A673 (cell line): Measurements from ENCODE around the gene PMM2. TPM values are rescaled to one million over a fixed set of nuclear protein-coding genes. Genes with fewer than 3 reads are reported as not detected.

Experiments used
- BruUV-seq: library from RNA; stranded (reverse); fragments of 400-500 nt; replicated peaks from 2 replicates; lab custom pipeline; 2021; lab: Mats Ljungman, UMichigan
- CTCF ChIA-PET: fragments of 300-600 bp; sonication (Branson Sonifier 250); formaldehyde crosslinking; loops from one replicate; lab custom pipeline; 2022; ENCODE audit warnings: antibody characterized with exemption; lab: Charles Lee
- POLR2A ChIA-PET: fragments of 300-600 bp; sonication (Branson Sonifier 250); formaldehyde crosslinking; loops from one replicate; lab custom pipeline; 2022; ENCODE audit warnings: antibody characterized with exemption; ENCODE audit not compliant: low non-redundant PET; lab: Charles Lee
- DNase-seq: peaks from one replicate; pipeline ENCODE4 v3.0.0-alpha.2; 2015; ENCODE audit warnings: low spot score
- H3K27ac ChIP-seq: fragments of 200-600 bp; sonication (generic); 2 replicates; pipeline ENCODE4 v1.5.1; 2016; ENCODE audit warnings: mixed run types, low read depth, mild to moderate bottlenecking, mixed read lengths, antibody characterized with exemption, low read length; ENCODE audit not compliant: poor library complexity, severe bottlenecking
- H3K27me3 ChIP-seq: fragments of 200-600 bp; sonication (generic); replicated peaks from 2 replicates; pipeline ENCODE4 v1.6.1; 2017; ENCODE audit warnings: mixed run types, low read depth, mild to moderate bottlenecking, mixed read lengths, antibody characterized with exemption, low read length; ENCODE audit not compliant: insufficient read depth, poor library complexity
- H3K36me3 ChIP-seq: fragments of 200-600 bp; sonication (generic); 2 replicates; pipeline ENCODE4 v1.6.1; 2016; ENCODE audit warnings: mixed run types, mild to moderate bottlenecking, mixed read lengths, antibody characterized with exemption, low read length; ENCODE audit not compliant: insufficient read depth, poor library complexity, severe bottlenecking
- H3K4me1 ChIP-seq: fragments of 200-600 bp; sonication (generic); 2 replicates; pipeline ENCODE4 v1.6.1; 2017; ENCODE audit warnings: mixed run types, mild to moderate bottlenecking, mixed read lengths, antibody characterized with exemption, low read length; ENCODE audit not compliant: insufficient read depth, poor library complexity, severe bottlenecking
- H3K4me3 ChIP-seq: fragments of 200-600 bp; sonication (generic); 2 replicates; pipeline ENCODE4 v1.5.1; 2016; ENCODE audit warnings: low read depth, mixed run types, mild to moderate bottlenecking, mixed read lengths, low read length; ENCODE audit not compliant: poor library complexity, severe bottlenecking
- H3K9me3 ChIP-seq: fragments of 200-600 bp; sonication (generic); 2 replicates; pipeline ENCODE4 v1.6.1; 2016; ENCODE audit warnings: mixed run types, low read depth, mild to moderate bottlenecking, mixed read lengths, antibody characterized with exemption, low read length; ENCODE audit not compliant: poor library complexity, severe bottlenecking
- EZH2 ChIP-seq: fragments of 200-600 bp; sonication (generic); IDR thresholded peaks from 2 replicates; pipeline ENCODE4 v1.6.1; 2017; ENCODE audit warnings: borderline replicate concordance, low read depth, mild to moderate bottlenecking, mixed read lengths, antibody characterized with exemption, low read length; ENCODE audit not compliant: poor library complexity, severe bottlenecking
- intact Hi-C: fragments of 100-400 bp; cut with micrococcal nuclease; formaldehyde crosslinking; loops from one replicate; pipeline ENCODE4 v1.10.0; 2022; ENCODE audit not compliant: unreplicated experiment
- total RNA-seq: library from RNA; stranded (reverse); gene quantifications from 2 replicates; pipeline ENCODE4 v1.2.3, GENCODE V29; 2021
- TF ChIP-seq, protein P1 (sequence below): fragments of 300-800, 200-600 bp; sonication (generic); conservative IDR thresholded peaks from 2 replicates; pipeline ENCODE4 v1.5.1; 2017; ENCODE audit warnings: low read depth, mild to moderate bottlenecking, antibody characterized with exemption, low read length, moderate library complexity, mixed read lengths

The PMM2 gene
- total RNA-seq, 1 experiment from 2014 or later: 54.8 TPM

DNA sequence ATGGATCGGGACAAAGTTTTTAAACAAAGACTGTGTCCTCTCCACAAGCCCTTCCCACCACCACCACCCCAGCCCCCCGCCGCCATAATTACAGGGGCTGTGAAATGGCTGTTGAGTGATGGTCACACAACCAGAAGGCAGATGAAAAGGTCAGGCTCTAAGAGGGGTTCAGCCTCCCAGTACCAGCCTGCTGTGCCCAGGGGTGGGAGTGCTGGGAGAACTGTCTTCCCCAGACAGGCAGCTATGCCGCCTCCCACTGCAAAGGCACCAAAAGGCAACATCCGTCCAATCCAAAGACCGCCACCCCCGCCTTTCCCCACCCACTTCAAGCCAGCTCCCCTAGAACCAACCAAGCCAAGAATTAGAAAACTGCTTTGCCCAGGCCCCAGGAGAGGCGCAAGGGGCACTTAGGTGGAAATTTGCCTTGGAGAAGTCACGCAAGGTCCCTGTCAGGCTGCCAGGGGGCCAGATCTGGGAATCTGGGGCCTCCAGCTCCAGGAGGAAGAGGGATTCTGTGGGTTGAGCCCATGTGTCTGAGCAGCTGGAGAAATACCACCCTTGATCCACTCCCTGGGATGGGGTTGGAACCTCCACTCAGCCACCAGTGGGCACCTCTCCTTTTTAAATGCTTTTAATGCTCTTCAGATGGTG, 56.8 kb downstream of the PMM2 start:
- POLR2A ChIA-PET: no interaction called here
- CTCF ChIA-PET: interaction anchor here (1.0 kb wide), 1 partner anchor 12 kb away, joined by 3 read pairs; no protein-coding TSS in a partner anchor
- H3K36me3 ChIP-seq: peaks cover 90% of the 10 kb centered on the region
- intact Hi-C loops: no loop called here
- H3K4me1 ChIP-seq: peaks cover 3% of the 10 kb centered on the region
- H3K9me3 ChIP-seq: no peaks in the 10 kb centered on the region
- no peak for DNase-seq
- no peak for TF ChIP-seq EZH2
- TF ChIP-seq, protein P1, sequence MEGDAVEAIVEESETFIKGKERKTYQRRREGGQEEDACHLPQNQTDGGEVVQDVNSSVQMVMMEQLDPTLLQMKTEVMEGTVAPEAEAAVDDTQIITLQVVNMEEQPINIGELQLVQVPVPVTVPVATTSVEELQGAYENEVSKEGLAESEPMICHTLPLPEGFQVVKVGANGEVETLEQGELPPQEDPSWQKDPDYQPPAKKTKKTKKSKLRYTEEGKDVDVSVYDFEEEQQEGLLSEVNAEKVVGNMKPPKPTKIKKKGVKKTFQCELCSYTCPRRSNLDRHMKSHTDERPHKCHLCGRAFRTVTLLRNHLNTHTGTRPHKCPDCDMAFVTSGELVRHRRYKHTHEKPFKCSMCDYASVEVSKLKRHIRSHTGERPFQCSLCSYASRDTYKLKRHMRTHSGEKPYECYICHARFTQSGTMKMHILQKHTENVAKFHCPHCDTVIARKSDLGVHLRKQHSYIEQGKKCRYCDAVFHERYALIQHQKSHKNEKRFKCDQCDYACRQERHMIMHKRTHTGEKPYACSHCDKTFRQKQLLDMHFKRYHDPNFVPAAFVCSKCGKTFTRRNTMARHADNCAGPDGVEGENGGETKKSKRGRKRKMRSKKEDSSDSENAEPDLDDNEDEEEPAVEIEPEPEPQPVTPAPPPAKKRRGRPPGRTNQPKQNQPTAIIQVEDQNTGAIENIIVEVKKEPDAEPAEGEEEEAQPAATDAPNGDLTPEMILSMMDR: no peak
- H3K27me3 ChIP-seq: no peaks in the 10 kb centered on the region
- H3K27ac ChIP-seq: peak overlapping the region; percentile 54
- H3K4me3 ChIP-seq: no peak overlapping the region
- no TSS peak for BruUV-seq

DNA sequence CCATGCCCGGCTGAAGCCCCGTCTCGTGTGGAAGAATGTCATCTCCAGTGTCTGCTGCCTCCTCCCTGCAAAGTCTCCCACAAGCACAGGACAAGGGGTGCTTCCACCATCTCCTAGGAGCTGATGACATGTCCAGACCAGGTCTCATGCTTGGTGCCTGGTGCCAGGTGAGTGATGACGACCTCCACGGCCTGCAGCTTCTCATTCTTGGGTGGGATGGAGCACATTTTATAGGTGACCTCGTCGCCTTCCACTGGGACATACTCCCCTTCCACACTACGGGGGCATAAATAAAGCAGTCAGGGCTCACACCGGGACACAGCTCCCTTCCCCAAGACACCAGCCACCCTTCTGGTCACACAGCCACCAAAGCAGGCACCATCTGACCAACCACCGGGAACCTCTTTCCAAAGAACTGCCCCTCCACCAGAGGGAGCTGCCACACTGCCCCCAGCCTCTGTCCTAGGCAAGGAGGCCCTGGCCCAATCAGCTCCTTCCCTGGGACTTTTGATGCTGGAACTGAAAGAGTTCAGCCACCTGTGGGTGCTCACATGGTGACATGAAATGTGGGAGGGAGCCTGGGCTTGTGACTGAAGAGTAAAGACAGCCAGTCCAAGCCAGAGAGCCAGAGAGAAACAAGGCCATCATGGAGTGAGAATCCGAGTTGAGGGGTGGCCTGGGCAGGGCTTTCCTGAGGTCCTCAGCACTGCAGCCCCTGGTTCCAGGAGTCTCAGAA, 57.6 kb downstream of the PMM2 start:
- H3K27me3 ChIP-seq: no peaks in the 10 kb centered on the region
- H3K4me1 ChIP-seq: no peaks in the 10 kb centered on the region
- no peak overlapping the region for H3K4me3 ChIP-seq
- ChIA-PET POLR2A (no interaction called here), CTCF (no interaction called here)
- TF ChIP-seq EZH2: no peak
- TF ChIP-seq, protein P1: peak; percentile 43
- no peaks in the 10 kb centered on the region for H3K9me3 ChIP-seq
- DNase-seq: no peak
- H3K36me3 ChIP-seq: peaks cover 86% of the 10 kb centered on the region
- BruUV-seq: no TSS peak
- H3K27ac ChIP-seq: peak overlapping the region; percentile 23
- intact Hi-C loops: no loop called here

DNA sequence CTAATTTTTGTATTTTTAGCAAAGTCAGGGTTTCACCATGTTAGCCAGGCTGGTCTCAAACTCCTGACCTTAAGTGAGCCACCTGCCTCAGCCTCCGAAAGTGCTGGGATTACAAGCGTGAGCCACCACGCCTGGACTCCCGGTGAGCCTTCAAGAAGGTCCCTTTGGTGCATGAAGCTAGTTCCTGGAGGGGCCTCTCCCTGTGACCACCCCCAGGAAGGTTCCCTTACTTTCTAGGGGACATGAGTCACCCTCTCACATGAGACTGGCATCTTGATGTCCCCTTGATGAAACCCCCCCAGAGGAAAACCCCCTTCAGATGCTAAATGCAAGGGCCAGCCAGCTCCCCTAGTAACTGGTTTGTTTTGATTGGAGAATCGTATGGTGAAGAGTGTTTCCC, 58.3 kb downstream of the PMM2 start:
- H3K4me3 ChIP-seq: no peak overlapping the region
- CTCF ChIA-PET: interaction anchor here (0.7 kb wide), 1 partner anchor 80 kb away, joined by 7 read pairs; no protein-coding TSS in a partner anchor

More for the DNA sequence above, 58.3 kb downstream of the PMM2 start:
- TF ChIP-seq, protein P1: no peak
- no peak for TF ChIP-seq EZH2
- peaks cover 86% of the 10 kb centered on the region for H3K36me3 ChIP-seq
- intact Hi-C loops: no loop called here
- no peaks in the 10 kb centered on the region for H3K9me3 ChIP-seq
- no peaks in the 10 kb centered on the region for H3K4me1 ChIP-seq
- no peaks in the 10 kb centered on the region for H3K27me3 ChIP-seq
- POLR2A ChIA-PET: no interaction called here
- DNase-seq: no peak
- H3K27ac ChIP-seq: peak overlapping the region; percentile 23
- no TSS peak for BruUV-seq
